ENCODE measurements around the gene HEXIM2.
"Not testable (repeated sequence)": the region's sequence is repeated elsewhere in the genome, so short reads cannot be mapped to it uniquely, and the experiment has no call there.

The HEXIM2 gene, protein sequence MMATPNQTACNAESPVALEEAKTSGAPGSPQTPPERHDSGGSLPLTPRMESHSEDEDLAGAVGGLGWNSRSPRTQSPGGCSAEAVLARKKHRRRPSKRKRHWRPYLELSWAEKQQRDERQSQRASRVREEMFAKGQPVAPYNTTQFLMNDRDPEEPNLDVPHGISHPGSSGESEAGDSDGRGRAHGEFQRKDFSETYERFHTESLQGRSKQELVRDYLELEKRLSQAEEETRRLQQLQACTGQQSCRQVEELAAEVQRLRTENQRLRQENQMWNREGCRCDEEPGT

DNA sequence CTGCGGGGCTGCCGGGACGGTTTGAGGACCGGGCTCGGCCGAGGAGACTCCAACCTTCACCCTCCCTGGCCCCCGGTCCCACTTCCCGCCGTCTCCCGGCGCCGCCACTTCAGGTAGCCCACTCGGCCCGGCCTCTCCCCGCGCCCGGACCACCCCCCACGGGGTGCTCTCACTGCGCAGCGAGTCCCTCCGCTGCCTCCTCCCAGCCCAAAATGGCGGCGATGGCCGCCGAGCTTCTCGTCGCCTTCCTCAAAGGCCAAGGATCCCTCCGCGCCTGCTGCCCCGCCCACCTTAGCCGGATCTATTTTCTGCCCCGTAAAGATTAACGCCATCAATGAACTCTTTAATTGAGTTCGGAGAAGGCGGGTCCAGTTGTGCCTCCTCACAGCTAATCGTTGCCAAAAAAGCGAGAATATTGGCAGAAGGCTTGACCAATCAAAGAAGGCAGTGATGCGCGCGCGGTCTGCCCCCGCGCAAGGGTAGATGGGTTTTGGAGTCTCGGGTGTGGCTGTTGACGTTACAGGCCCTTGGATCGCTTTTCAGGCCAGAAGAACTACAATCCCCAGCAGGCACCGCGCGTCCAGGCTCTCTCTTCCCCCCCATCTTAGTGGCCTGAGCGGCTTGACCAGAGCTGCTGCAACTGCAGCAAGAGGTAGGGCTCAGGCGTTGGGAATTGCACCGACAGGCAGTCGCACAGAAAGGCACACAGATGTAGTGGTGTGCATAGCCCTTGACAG, at the start of gene HEXIM2:
HEXIM2 (plus strand) TSS at position 588 of the 737 bp plus-strand sequence. CDS start 919 bp downstream, outside the sequence.
- DNase-seq: peak; percentile 99

DNA sequence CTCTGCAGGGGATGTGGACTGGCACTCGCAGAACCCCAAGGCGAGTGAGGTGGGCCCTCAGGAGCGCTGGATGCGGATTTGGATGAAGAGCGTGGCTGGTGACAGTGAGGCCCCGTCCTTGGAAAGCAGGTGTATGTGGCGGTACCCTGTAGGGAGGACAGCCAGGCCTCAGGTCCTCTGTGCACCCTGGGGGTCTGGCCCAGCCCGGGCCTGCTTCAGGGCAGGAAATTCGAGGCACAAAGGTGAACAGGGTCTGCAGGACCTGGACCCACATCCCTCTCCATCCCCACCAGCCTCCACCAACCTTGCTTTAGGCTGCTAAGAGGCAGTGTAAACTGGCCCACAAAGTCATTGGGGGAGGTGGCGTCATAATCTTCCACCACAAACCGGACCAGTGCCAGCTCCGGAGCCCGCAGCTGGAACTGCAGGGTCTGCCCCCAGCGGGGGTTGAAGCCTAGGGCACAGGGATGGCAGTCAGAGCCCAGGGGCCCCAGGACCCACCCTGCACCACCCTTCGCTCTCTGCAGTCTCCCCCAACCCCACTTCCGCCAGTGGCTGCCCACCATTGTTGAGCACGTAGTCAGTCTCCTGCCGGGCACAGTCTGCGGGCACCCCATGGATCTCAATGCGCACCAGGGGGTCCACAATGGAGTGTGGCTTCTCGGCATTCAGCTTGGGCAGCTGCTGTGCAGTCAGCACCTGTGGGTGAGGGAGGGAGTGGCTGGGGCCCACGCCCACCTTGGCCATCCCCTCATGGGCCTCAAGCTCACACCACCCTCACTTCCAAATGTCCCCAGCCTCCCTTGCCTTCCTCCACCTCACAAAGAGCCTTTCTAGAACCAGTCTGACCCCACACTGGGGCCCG, 48.9 kb upstream of the HEXIM2 start:
- DNase-seq: no peak

DNA sequence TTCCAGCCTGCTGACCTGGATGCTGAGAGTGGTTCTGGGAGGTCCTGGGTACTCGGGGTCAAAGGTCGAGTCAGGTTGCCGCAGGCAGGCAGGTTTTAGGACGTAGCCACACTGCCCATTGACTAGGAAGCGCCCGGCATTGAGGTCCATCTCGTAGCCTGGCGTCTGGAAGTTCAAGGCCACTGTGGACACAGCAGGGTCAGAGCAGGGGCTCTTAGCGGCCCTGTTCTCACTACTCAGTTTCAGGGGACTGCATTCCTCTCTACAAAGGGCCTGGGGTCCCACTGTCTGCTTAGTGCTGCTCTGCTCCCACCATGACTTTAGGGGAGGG, 48.3 kb upstream of the HEXIM2 start:
- no peak for DNase-seq

GRCh38 chr17:45114117-45114932, 47.4 kb upstream of the HEXIM2 start:
- DNase-seq: no peak

DNA sequence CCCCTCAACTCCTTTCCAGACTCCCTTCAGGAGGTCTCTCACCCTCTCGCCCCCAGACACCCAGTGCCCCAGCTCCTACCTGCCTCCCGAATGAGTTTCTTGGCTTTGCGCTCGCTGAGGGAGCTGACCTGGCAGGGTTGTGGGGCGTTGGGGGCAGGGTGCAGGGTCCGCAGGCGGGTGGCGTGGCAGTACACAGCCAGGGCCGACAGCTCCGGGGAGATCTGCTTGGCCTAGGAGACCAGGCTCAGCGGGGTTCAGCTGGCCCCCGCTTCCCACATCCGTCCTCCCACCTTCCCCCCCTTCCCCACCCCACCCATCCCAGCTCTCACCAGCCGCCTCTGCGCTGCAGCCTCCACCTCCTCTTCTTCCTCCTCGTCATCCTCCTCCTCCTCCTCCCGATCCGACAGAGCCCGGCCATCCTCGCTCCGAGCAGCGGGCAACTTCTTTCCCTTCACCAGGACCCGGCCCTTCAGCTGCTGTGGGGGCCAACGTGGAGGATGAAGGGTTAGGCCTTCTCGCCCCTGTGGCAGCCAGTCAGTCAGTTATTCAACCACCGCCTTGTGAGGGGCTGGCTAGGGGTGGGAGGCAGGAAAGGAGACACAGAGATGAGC, 46.6 kb upstream of the HEXIM2 start:
- DNase-seq: no peak

GRCh38 chr17:45115871-45116270, 45.8 kb upstream of the HEXIM2 start:
- DNase-seq: no peak

GRCh38 chr17:45116434-45117016, 45.1 kb upstream of the HEXIM2 start:
- no peak for DNase-seq

- DNase-seq: no peak
Measured at GRCh38 chr17:45117334-45117733, 44.3 kb upstream of the HEXIM2 start.

DNA sequence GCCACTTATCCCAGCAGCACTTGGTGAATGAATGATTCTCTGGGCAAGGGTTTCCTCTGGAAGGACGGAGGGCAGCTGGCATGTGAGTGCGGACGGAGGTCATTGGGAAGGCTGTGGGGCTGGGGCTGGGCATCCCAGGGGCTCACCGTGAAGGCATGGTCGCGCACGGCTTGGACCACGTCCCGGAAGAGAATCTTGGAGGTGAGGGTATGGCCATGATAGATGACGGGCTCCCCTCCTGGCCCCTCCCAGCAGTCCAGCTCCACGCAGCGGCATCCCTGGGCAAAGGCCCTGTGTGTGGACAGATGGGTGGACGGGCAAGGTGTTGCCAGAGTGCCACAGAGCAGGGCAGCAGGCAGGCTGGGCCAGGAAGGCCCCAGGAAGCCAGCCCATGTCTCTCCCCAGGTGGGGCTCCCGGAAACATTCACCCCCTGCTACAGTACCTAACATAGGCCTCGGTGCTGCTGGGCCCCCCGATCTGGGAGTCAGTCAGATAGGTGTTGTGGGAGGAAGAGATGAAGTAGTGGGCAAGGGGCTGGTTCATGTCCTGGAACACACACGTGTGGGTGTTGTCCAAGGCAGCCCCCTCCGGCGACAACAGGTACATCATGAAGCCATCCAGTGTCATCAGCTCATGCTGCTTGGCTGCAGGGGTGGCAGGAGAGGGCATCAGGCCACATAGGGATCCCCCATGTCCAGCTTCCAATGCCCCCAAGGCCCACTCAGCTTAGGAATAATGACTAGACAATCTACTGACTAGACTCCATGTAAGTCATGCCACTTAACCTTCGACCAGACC, 43.6 kb upstream of the HEXIM2 start:
- no peak for DNase-seq

DNA sequence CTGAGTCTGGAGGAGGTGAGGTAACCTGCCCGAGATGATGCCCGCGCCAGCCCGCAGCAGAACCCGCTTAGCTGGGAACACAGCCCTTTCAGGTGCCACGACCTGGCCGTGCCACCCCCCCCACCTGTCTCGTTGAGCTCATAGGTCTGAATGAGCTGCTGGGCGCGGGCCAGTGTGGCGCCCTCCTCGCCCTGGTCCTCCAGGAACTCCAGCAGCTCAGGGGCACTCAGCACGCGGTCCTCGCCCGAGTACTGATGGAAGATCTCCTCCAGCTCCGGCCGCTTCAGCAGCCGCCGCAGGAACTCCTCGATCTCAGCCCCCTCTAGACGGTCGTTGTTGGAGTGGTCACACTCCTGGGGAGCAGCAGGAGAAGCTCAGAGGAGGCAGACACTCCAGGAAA, 43.0 kb upstream of the HEXIM2 start:
- no peak for DNase-seq

GRCh38 chr17:45119964-45120363, 41.7 kb upstream of the HEXIM2 start:
- peak; percentile 19 for DNase-seq

- DNase-seq: no peak
Measured at GRCh38 chr17:45120558-45120957, 41.1 kb upstream of the HEXIM2 start.

DNA sequence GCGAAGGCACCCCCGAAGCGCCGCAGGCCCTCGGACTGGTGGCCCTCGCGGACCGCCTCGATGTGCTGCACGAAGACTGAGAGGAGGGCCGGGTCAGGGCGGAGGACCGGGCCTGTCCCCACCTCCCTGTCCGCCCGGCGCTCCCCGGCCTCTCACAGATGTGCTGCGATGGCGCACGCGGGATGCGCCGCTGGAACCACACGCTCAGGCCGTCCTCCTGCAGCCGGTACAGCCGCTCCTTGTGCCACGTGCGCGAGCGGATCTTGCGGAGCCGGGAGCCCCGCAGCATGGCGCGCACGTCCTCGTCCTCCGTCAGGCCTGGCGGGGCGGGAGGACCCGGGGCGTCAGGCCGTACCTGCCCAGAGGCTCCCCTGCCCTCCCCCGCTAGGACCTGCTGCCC, 40.6 kb upstream of the HEXIM2 start:
- DNase-seq: peak; percentile 20

DNA sequence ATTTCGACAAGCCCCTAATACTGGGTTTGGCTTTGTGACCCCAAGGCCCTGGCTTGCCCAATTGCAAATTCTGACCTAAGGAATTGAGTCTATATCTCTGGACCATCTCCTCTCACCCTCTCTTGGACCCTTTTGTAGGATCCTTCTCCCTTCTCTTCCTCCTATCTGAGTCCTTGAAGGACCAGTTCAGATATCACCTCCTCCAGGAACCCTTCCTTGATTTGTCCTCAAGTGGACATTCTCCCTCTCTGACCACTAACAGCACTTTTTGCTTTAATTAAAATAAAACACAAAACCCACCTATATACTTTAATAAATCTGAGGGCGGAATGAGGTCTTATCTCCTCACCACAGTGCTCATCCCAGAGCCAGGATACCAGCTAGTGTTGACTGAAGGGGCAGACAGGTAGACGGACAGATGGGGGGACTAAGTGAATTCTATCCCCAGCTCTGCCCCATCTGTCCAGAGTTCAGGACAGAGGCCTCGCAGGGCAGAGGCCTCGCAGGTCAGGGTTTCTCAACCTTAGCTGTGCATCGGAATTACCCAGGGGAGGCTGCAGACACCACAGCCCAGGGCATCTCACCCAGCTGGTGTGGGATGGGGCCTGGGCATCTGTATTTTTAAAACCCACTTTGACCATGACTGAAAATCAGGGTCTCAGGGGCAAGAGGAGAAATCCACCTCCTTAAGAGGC, 38.5 kb upstream of the HEXIM2 start:
- DNase-seq: no peak

- DNase-seq: no peak
Measured at GRCh38 chr17:45123930-45124796, 37.5 kb upstream of the HEXIM2 start.

GRCh38 chr17:45124797-45125122, 36.9 kb upstream of the HEXIM2 start:
- not testable (repeated sequence) for DNase-seq

GRCh38 chr17:45125509-45125908, 36.2 kb upstream of the HEXIM2 start:
- no peak for DNase-seq

GRCh38 chr17:45127207-45127547, 34.5 kb upstream of the HEXIM2 start:
- no peak for DNase-seq

DNA sequence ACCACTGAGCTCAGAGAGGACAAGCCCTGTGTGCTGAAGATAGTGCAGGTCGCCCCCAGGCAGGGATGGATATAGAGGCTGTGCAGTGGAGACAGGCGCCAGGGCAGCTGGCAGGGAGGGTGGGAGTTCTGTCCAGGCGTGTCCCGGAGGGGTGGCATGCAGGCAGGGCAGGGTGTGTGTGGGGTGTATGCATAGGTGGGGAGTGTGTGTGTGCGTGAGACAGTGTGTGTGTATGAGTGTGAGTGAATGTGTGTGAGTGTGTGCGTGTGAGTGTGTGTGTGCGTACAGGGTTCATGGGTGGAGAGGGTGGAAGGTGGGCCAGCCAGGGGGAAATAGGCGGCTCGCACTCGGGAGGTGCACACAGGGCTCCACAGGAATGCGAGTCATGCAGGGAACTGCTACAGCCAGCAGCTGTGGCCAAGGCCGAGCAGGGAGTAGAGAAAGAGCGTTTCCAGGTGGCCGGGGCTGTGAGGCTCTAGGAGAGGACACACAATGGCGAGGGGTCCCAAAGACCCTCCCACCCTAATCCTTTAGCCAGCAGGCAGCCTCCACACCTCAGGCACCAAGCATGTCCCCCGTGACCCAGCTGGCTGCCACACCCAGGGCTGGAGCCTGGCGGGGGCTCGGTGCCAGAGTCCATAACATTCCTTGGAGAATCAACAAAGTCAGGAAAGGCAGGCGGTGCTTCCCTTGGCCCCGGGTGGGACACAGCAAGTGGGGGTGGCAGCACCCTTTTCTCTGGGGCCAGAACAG, 34.0 kb upstream of the HEXIM2 start:
- DNase-seq: no peak

All from right hindlimb (tissue), 1 donor.